HG02840 (cell line): ENCODE measurements around the gene MYO5B.

Experiments
- ATAC-seq: cut with Tn5 transposase; IDR thresholded peaks from one replicate; pipeline ENCODE4 v1.9.1; 2021; ENCODE audit warnings: mild to moderate bottlenecking, moderate library complexity, moderate number of reproducible peaks; ENCODE audit not compliant: unreplicated experiment, low FRiP score

Gene MYO5B

DNA sequence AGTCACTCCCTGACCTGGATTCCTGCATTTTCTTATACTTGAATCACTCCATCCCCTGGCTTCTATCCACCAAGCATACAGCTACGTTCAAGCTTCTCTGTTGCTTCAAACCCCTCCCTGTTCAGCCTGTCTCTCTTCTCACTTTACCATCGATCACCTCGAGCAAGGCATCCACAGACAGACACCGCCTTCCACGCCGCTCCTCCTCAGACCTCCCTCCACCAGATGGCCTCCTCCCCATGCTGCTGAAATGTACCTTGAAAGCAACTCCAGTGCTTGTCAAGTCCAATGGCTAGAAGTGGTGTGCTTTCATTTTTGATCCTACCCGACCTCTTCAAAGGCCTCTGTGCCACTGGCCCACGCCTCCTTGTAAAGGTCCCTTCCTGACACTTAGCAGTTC, 250.3 kb downstream of the MYO5B start:
- no peak for ATAC-seq

DNA sequence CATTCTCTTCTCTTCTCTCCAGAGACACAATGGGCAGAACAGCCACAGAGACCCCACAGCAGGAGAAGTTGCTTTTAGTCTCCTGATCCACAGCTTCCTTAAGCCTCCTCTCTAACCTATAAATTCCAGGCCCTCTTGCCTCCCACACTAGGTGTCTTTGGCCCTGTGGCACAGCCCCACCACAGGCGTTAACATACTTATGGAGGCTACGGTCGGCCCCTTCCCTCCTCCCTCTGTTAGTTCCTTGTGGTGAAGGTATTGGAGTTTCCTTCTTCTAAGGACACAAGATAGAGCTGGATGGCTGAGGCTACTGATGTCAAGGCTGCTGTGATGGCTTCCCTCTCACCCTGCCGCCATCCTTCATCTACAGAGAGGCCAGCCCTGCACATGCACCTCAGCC, 258.1 kb downstream of the MYO5B start:
- no peak for ATAC-seq

DNA sequence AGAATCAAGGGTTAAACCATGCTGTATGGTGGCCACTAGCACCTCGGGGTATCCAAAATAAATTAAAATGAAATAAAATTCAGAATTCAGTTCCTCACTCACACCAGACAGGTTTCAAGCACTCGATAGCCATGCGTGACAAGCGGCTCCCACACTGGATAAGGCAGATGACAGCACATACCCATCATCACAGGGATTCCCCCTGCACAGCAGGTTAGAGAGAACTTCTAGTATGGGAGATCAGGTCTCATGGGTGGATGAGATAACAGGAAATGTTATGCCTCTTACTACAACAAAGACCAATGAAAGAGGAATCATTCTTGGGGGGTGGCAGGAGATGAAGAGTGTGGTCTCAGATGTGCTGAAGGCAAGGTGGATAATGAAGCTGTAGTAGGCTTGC, 259.7 kb downstream of the MYO5B start:
- no peak for ATAC-seq

DNA sequence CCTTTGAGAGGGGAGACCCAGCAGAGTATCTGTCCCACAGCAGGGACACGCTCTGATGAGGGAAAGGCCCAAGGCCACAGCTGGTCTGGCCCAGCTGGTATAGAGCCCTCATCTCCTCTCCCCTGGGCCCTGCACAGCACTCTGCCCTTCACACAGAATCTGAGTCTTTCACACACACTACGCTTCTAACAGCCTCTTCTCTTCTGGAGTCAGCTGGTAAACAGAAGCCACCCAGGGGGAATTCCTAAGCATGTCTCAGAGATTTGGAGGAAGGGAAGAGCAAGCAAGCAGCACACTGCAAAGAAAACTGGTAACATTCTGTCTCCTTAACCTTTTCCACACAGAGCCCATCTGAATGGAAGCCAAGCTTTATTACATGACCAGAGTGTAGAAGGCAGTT, 260.5 kb downstream of the MYO5B start:
- ATAC-seq, result no peak

DNA sequence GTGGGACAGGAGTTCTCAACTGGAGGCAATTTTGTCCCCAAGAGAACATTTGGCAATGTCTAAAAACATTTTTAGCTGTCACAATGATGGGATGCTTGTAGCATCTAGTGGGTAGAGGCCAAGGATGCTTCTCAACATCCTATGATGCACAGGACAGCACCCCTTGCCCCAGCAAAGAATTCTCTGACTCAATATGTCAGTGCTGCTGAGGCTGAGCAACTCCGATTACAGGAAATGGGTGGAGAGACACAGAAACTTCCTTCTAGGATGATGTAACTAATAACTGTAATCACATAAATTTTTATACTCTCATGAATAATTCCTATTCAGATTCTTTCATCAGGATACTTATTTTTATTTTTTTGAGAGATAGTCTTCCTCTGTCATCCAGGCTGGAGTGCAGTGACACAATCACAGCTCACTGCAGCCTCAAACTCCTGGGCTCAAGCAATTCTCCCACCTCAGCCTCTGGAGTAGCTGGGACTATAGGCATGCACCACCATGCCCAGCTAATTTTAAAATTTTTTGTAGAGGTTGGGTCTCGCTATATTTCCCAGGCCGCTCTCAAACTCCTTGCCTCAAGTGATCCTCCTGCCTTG, 261.3 kb downstream of the MYO5B start:
- no peak for ATAC-seq

DNA sequence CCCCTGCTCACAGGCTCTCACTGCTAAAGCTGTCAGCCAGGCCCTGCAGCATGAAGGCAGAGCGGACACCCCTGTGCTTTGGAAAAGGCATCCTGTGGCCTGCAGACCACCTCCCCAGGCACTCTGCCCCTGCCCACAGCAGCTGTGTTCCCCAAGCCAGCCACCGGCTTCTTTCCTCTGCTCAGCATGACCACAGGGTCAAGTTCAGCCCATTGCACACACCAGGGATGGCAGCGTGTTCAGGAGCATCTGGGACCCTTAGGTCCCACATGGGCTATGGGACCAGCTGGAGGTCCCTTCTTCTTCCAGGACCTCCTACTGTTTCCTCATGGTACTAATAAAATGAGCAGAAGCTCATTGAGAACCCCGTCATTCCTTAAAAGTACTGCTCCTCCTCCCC, 263.2 kb downstream of the MYO5B start:
- no peak for ATAC-seq

DNA sequence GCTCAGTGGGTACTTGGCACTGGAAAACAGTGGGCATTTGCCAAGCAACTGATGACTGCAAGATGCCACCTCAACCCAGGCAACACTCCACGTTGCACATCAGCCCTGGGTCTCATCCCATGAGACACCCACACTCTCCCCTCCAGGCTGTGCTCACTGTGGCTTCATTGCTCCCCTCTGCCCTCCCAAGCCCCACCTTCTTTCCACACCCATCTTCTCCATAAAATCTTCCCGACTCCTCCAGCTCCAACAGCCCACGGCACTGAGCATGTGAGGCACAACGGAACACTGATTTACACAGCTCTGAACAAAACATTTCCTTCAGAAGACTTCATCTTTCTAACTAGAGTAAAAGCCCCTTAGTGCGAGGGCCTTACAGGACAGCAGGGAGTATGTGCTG, 263.8 kb downstream of the MYO5B start:
- ATAC-seq, result no peak

DNA sequence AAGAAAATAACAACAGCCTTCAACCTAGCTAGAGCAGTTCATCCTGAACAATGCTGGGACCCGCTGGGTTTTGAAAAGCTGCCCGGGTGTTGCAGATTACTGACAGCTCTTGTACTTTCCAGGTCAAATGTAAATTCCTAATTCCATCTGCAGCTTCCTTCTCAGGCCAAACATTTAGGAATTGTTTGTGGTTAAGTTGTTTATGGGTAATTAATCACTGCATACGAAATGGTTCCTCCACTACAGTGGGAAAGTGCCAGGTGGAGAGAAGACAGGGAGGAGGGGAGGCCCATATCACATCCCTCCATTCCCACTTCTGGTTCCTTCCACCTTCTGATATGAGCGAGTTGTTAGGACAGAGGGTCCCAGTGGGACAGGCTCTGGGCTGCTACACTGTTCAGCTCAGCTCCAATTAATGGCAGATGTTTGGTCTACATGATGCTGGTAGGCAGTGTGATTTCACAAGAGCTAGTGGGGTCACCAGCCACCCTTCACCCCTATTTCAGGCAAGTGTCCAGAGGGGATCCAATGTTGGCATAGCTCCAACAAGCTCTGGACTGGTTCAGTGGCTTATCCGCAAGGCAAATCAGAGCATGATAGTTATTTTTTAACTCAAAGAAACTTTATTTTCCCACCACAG, 268.7 kb downstream of the MYO5B start:
- no peak for ATAC-seq

DNA sequence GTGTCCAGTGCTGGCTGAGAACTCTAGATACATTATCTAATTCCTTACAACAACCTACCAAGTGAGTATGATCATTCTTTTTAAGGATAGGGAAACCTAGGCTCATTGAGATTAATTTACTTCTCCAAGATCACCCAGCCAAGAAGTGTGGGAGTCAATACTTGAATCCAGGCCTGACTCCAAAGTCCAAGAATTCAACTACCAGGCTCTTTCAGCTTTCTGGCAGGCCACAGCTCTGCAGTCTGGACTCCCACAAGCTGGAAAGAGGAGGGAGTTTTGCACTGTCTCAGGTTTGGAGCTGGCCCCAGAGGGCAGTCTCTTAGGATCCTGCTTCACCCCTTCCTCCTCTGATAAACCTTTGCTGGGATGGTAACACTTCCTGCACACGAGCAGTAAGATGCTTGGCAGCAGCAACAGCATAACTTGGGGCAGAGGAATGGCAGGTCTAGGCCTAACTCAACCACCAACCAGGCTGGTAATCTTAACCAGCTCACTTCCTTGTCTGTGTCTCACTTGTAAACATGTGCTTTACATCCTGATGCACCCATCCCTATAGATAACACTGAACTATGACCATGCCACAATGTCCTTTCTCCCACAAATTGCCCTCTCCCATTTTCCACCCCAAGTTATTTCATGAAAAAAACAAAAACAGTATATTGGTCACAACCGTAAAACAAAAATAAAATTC, 270.5 kb downstream of the MYO5B start:
- no peak for ATAC-seq

DNA sequence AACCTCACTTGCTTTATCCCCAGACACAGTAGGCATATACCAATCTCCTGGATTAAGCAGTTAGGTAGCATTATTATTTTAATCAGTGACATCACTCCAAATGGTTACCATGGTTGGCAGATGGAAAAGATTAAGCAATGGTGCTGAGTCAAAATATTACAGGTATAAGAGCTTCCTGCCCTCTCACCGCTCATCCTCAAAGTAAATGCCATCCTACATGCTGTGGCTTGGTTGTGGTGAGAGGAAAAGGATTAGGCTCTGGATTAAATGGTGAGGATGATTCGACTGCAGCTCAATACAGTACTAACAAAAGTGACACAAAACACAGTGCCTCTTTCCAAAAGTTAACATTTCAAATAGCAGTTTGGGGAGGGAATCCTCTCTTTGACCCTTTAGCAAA, 272.7 kb downstream of the MYO5B start:
- ATAC-seq, result no peak

DNA sequence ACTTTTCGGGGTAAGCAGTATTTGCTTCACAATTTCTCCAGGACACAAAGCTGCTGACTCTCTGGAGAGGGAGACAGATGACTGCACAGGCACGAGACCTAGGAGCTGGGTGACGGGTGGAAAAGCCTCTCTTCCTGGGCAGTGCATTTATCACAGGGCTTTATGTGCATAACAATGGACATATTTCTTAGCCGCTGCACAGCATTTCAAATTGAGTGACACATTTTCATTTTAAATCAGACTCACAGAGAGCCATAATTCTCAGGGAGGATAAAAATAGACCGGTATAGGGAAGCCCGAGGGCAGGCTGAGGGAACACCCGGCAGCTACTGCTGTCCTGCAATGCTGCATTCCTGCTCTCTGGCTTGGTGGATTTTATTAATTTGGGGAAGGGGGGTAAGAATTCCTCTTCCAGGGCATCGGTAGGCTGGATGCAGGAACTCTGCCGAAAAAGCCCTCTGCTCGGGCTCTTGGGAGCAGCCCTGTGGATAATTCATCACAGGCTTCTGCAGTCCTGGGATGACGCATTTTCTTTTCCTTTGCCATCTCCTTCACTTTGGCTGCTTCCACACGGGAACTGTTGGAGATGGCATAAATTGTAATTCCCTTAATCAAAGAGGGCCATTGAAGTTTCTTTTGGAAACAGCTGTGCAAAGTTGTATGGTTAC, 273.5 kb downstream of the MYO5B start:
- ATAC-seq, result no peak

DNA sequence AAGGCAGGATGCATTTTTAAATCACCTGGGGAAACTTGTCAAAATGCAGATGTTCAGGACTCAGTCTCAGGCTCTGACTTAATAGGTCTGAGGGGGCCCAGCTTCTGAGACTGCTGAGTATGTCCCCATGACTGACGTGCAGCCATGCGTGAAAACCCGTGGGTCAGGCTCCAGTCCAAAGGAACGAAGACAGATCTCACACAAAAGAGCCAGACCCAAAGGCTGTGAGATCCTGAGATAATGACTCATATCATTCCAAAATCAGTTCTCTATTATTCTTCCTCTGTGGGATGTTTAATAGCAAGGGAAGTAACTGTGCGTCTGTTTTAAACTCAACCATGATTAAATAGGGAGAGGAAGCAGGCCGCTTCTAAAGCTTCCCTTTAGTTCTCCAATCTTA, 274.2 kb downstream of the MYO5B start:
- ATAC-seq, result no peak

DNA sequence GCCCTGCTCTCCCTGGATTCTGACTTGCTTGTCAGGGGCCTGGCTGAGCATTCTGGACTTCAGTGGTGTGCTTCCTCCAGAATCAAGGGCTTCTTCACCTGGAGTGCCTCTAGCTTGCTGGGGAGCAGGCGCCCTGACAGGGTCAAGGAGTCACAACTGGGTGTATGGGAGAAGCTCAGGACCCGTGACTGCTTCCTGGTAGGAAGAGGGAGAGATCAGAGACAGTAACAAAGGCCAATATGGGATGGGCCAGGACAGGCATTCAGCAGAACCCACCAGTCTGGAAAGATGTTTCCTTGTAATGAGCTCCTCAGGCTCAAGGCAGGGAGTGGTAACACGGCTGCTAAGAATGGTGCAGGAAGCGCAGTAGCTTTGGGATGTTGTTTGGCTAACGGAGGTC, 277.2 kb downstream of the MYO5B start:
- no peak for ATAC-seq

DNA sequence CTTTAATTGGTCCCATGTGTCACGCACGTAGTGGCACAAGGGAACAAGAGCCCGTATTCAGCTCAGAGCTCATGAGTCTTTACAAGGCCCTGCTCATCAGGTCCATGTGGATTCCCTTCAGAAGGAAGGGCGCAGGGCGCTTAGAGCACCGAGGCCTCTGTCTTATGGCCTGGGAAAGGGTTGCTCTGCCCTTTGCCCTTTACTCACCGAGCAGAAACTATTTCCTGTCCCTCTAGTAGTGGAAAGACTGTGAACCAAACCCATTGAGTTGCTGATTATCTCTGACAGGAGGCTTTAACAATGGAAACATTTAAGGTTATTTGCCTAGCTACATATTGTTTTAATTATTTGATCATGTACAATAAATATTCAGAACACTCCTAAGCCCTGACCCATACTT, 279.6 kb downstream of the MYO5B start:
- no peak for ATAC-seq

DNA sequence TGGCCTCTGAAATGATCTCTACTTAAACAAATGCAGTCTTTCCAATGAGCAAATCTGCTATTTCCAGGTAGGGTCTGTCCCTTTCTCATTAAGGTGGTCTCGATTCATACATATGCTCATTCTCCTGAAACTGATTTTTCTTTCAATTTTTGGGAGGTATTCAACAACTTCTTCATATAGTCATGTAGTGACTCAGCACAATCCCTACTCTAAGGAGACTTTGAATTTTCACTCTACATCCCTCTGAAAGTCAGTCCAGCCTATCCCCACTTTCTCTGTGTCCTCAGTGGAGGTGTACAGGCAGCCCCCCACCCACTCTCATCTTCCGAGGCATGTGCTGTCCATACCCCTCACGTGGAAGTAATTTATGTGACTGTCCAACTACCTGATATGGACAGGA, 281.7 kb downstream of the MYO5B start:
- no peak for ATAC-seq

DNA sequence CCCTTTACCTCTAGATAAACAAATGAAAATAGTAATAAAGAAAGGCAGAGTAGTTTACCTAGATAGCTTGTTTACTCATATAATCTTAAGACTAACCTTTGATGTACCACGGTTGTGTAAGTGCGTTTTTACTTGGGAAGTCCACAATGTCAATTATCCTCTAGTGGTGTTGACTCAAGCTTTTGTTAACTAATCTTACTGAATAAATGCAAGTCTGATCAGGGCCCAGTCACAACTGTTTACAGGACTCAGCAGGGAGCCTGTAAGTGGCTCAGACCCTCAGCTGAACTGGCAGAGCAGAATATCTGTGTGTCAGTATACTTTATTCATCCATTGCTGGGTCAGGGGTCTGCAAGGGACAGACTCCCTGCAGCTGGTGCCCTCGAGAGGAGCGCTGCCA, 283.5 kb downstream of the MYO5B start:
- ATAC-seq, result no peak

DNA sequence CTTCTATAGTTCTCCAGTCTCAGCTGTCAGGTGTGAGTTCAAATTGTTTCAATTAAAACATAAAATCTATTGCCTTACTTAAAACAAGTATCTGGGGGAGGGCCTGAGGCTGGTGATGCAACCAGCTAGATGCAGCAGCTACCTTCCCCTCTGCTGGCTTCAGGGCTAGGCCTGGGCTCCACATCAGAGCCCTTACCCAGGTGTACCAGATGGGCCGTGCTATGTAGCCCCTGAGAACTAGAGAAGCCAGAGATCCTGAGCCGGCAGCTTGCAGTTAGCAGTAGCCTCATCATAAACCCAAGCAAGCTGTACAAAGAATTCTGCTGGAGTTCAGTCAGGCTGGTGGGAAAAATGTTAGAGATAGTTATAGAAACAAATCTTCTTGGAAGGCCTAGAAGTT, 284.0 kb downstream of the MYO5B start:
- ATAC-seq, result no peak

DNA sequence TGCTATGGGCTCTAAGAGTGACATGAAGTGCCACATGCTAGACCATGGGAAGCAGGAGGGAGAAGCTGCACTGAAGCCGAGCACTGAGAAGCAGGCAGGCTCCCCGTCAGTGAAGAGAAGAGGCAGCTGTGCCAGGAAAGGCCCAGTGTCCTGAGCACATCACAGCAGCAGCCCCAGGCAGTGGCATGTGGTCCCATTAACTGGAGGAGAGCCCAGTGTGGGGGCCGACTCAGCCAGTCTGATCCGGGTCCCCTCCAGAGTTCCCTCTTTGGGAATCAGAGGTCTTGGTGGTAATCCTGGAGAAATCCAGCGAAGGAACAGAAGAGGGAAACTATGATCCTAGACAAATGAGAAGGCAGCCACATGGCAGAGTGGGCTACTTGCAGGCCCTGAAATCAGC, 284.9 kb downstream of the MYO5B start:
- ATAC-seq, result no peak

DNA sequence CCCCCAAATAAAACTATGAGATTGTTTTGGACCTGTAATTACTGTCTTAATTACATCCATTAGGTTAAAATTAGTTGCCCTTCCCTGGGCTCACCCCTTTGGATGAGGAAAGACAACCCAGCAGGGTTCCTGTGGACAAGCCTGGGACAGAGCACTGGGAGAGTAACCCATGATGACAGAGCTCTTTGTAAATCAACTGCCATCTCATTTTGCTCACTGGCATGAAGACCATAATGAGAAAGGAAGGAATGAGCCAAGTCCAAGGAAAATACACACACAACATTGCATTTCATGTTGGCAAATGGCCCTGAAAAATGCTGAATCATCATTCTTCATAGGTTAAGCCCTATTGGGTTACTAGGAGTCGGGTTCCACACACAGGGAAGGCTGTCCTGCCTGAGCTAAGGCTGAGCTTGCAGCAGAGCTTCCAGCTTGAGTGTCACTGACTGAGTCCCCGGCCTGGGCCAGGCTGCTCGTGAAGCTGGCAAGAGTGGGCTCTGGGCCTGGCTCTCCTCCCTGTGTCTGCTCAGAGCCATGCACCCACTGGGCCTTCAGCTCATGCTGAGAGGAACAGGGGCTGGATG, 287.5 kb downstream of the MYO5B start:
- ATAC-seq, result no peak

DNA sequence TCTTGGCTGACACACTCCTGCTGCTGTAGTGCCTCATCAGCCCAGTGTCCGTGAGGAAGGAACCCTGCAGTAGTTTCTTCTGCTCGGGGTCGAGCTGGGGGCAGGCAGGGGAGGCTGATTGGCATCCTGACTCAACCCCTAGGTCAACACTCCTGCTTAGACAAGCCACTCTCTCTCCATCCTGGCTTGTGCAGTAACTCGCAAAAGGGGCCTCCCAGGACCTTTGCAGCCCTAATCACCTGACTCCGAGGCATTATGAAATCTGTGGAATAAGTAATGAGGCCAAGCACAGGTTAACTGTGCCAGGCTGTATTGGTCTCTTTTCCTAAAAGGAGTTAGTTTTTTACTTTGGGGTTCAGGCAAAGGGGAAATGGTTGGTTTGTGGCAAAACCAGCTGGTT, 289.2 kb downstream of the MYO5B start:
- ATAC-seq, result no peak

DNA sequence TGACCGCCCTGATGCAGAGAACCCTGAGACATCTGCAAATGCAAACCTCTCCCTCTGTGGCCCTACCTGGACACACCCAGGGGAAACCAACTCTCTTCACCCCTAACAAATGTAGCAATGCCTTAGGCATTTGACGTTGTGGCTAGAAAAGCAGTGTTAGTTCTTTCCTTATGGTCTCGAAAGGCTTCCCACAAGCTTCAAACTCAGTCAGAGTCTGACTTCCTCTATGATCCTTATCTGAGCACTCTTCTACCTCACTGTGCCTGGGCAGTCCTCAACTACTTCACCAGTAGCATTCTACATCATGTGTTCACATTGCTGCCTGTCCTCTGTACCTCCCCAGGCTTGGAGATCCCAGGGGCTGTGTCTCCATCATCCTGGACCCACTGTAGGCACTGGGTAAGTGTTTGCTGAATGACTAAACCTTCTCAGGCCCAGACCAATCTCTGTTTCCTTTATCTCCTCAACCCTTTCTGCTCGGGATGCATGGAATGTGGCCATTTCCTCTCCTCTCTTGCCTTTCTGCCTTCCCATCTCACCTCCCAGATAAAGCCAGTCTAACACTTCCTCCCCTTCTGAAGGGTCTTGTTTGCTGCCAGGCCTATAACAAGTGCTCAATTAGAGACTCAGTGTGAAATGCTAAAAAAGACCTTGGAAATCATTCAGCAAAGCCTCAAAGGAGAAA, 289.9 kb downstream of the MYO5B start:
- no peak for ATAC-seq
